Nephron (organoid): ENCODE data around the gene MSX1.
A peak's percentile ranks its signal among the peaks of the same experiment; 100 is the strongest.
"Not testable (repeated sequence)": the region's sequence is repeated elsewhere in the genome, so short reads cannot be mapped to it uniquely, and the experiment has no call there.

Source experiments
- H3K27ac Mint-ChIP-seq, 3 experiments: 2 replicates each; pipeline ENCODE4 v1.8.0; 2020; ENCODE audit warnings: mixed read lengths in 3 of 3, mild to moderate bottlenecking in 2 of 3, moderate library complexity in 1 of 3
- H3K27me3 Mint-ChIP-seq: 2 replicates; pipeline ENCODE4 v1.8.0; 2021; ENCODE audit warnings: low read depth, mild to moderate bottlenecking, moderate library complexity, mixed read lengths
- H3K36me3 Mint-ChIP-seq: 2 replicates; pipeline ENCODE4 v1.8.0; 2020; ENCODE audit warnings: low read depth, mixed read lengths
- H3K4me1 Mint-ChIP-seq: 2 replicates; pipeline ENCODE4 v1.8.0; 2020; ENCODE audit warnings: mixed read lengths
- H3K4me3 Mint-ChIP-seq, 3 experiments: 2 replicates each; pipeline ENCODE4 v1.8.0; 2020; ENCODE audit warnings: mild to moderate bottlenecking in 3 of 3, mixed read lengths in 3 of 3, moderate library complexity in 2 of 3
- H3K9me3 Mint-ChIP-seq: 2 replicates; pipeline ENCODE4 v1.8.0; 2020; ENCODE audit warnings: mixed read lengths
- TF ChIP-seq, protein P1 (sequence below), 3 experiments: fragments of 200-600 bp; sonication (generic); IDR thresholded peaks; one replicate each; pipeline ENCODE4 v1.5.0; 2021; ENCODE audit warnings: antibody characterized with exemption in 3 of 3; ENCODE audit not compliant: unreplicated experiment in 3 of 3

Gene MSX1

DNA sequence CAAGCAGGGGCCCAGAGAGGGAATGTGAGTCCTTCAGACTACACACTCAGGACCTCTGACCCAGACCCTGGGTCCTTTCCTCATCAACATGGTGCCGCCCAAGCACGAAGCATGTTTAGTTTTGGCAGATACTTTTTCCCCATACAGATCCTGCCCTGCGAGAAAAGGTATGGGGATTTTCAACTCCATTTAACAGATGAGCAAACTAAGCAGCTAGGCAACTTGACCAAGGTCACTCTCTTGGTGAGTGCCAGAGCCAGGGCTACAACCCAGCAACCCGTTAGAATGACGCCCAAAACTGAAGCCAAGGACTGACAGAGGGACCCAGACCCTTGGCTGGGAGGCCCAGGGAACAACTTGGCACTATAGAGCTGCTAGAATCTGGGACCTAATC is 40.3 kb upstream of the MSX1 start:
- Mint-ChIP-seq H3K27ac (no peak overlapping the region), H3K4me3 (no peak overlapping the region), H3K36me3 (peaks cover 12% of the 10 kb centered on the region), H3K4me1 (no peaks in the 10 kb centered on the region), H3K27me3 (peaks cover 62% of the 10 kb centered on the region), H3K9me3 (peaks cover 11% of the 10 kb centered on the region)
- TF ChIP-seq, protein P1, sequence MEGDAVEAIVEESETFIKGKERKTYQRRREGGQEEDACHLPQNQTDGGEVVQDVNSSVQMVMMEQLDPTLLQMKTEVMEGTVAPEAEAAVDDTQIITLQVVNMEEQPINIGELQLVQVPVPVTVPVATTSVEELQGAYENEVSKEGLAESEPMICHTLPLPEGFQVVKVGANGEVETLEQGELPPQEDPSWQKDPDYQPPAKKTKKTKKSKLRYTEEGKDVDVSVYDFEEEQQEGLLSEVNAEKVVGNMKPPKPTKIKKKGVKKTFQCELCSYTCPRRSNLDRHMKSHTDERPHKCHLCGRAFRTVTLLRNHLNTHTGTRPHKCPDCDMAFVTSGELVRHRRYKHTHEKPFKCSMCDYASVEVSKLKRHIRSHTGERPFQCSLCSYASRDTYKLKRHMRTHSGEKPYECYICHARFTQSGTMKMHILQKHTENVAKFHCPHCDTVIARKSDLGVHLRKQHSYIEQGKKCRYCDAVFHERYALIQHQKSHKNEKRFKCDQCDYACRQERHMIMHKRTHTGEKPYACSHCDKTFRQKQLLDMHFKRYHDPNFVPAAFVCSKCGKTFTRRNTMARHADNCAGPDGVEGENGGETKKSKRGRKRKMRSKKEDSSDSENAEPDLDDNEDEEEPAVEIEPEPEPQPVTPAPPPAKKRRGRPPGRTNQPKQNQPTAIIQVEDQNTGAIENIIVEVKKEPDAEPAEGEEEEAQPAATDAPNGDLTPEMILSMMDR (IDR thresholded peaks at IDR 0.05; ENCODE audit: unreplicated experiment in 3 of 3) = no peak

DNA sequence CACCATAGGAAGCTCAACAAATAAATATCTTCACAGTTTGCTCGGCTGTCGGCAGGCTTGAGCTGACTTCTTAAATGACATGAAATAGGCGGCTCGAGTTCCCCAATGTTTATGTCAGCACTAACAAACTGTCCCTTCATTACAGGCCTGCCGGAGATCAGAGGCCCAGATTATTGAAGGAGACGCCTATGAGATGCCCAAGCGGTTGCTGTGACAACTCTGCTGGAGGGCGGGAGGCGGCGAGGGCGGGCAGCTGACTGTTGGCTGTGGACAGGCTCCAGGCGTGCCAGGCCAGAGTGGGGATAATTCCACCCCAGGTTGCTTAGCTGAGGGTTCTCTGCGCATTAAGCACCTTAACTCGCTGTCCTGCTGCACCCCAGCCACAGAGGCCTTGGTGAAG is 39.2 kb upstream of the MSX1 start:
- peaks cover 11% of the 10 kb centered on the region for H3K9me3 Mint-ChIP-seq
- TF ChIP-seq, protein P1 (IDR thresholded peaks at IDR 0.05; ENCODE audit: unreplicated experiment in 3 of 3) = no peak
- H3K27me3 Mint-ChIP-seq = peaks cover 52% of the 10 kb centered on the region
- peaks cover 12% of the 10 kb centered on the region for H3K36me3 Mint-ChIP-seq
- no peak overlapping the region for H3K4me3 Mint-ChIP-seq
- H3K27ac Mint-ChIP-seq = peak overlapping the region in 2 of 3 experiments; percentile 14 to 26
- H3K4me1 Mint-ChIP-seq = no peaks in the 10 kb centered on the region

DNA sequence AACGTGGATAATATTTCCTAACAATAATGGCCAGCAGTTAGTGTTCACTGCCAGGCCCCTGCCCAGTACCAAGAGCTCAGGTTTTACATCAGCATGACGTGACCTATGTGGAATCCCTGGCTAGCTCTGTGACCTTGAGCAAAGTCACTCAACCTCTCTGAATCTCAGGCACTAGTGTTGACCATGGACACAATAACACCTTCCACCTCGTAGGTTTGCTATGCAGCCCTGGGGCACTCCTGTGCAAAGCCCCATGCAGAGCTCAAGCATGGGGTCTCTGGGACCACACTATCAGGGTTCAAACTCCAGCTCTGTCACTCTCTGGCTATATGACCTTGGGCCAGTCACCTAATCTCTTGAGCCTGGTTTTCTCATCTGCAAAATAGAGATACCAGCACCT is 38.7 kb upstream of the MSX1 start:
- Mint-ChIP-seq H3K4me3 (no peak overlapping the region), H3K9me3 (peaks cover 12% of the 10 kb centered on the region), H3K27me3 (peaks cover 51% of the 10 kb centered on the region), H3K4me1 (no peaks in the 10 kb centered on the region), H3K36me3 (peaks cover 14% of the 10 kb centered on the region), H3K27ac (no peak overlapping the region)
- TF ChIP-seq, protein P1 (IDR thresholded peaks at IDR 0.05; ENCODE audit: unreplicated experiment in 3 of 3) = no peak

DNA sequence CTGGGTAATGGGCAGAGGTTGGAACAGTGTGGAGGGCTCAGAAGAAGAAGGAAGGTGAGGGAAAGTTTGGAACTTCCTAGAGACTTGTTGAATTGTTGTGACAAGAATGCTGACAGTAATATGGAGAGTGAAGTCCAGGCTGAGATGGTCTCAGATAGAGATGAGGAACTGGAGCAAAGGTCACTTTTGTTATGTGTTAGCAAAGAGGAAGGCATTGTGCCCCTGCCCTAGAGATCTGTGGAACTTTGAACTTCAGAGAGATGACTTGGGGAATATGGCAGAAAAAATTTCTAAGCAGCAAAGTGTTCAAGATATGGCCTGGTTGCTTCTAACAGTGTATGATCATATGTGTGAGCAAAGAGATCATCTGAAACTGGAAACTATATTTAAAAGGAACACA is 37.9 kb upstream of the MSX1 start:
- Mint-ChIP-seq H3K4me1 (no peaks in the 10 kb centered on the region), H3K27me3 (peaks cover 44% of the 10 kb centered on the region), H3K4me3 (no peak overlapping the region), H3K9me3 (peaks cover 15% of the 10 kb centered on the region), H3K27ac (no peak overlapping the region), H3K36me3 (peaks cover 16% of the 10 kb centered on the region)
- TF ChIP-seq, protein P1 (IDR thresholded peaks at IDR 0.05; ENCODE audit: unreplicated experiment in 3 of 3) = no peak

GRCh38 chr4:4822286-4822685 is 37.2 kb upstream of the MSX1 start:
- peaks cover 15% of the 10 kb centered on the region for H3K36me3 Mint-ChIP-seq

GRCh38 chr4:4823621-4824162 is 35.8 kb upstream of the MSX1 start:
- Mint-ChIP-seq H3K27ac (no peak overlapping the region), H3K4me3 (no peak overlapping the region), H3K36me3 (peaks cover 10% of the 10 kb centered on the region), H3K27me3 (peaks cover 24% of the 10 kb centered on the region), H3K4me1 (peaks cover 4% of the 10 kb centered on the region), H3K9me3 (peaks cover 10% of the 10 kb centered on the region)
- TF ChIP-seq, protein P1 (IDR thresholded peaks at IDR 0.05; ENCODE audit: unreplicated experiment in 3 of 3) = no peak

More at GRCh38 chr4:4822286-4822685, 37.2 kb upstream of the MSX1 start:
- H3K4me3 Mint-ChIP-seq, H3K4me1 Mint-ChIP-seq, H3K27ac Mint-ChIP-seq: not testable (repeated sequence)
- Mint-ChIP-seq H3K9me3 (peaks cover 12% of the 10 kb centered on the region), H3K27me3 (peaks cover 38% of the 10 kb centered on the region)
